ENCODE data around the gene F13B.

F13B gene

GRCh38 chr1:197063212-197063611, 3.8 kb downstream of the F13B start:
- H3K36me3 ChIP-seq (ENCODE audit: insufficient read depth, low read length): no peaks in the 10 kb centered on the region
- H3K79me2 ChIP-seq (ENCODE audit: insufficient read depth, low read length): no peaks in the 10 kb centered on the region
- H3K27me3 ChIP-seq (ENCODE audit: insufficient read depth, low read length, poor library complexity, severe bottlenecking): no peaks in the 10 kb centered on the region
- no peak overlapping the region for H3K4me2 ChIP-seq (ENCODE audit: low read depth, low read length, poor library complexity, severe bottlenecking)
- no peaks in the 10 kb centered on the region for H3F3A ChIP-seq (ENCODE audit: low read depth)
- H3K9ac ChIP-seq (ENCODE audit: low read depth, low read length, poor library complexity, severe bottlenecking): no peak overlapping the region
- H3K9me3 ChIP-seq (ENCODE audit: insufficient read depth, low read depth, low read length): no peaks in the 10 kb centered on the region
- H3K9me2 ChIP-seq (replicated peaks; ENCODE audit: low read depth, low read length): no peaks in the 10 kb centered on the region
- H3K4me1 ChIP-seq (ENCODE audit: insufficient read depth, low read length, poor library complexity, severe bottlenecking): no peaks in the 10 kb centered on the region
- no peaks in the 10 kb centered on the region for H4K20me1 ChIP-seq (ENCODE audit: insufficient read depth, low read length, poor library complexity, severe bottlenecking)
- no peak for TF ChIP-seq EZH2phosphoT487 (IDR thresholded peaks at IDR 0.05; ENCODE audit: borderline replicate concordance)
- TF ChIP-seq CTCF (conservative IDR thresholded peaks at IDR 0.05; ENCODE audit: low read length): no peak
- H3K4me3 ChIP-seq (ENCODE audit: low read length, poor library complexity, severe bottlenecking): no peak overlapping the region
- H2AFZ ChIP-seq (ENCODE audit: low read length): no peak overlapping the region

DNA sequence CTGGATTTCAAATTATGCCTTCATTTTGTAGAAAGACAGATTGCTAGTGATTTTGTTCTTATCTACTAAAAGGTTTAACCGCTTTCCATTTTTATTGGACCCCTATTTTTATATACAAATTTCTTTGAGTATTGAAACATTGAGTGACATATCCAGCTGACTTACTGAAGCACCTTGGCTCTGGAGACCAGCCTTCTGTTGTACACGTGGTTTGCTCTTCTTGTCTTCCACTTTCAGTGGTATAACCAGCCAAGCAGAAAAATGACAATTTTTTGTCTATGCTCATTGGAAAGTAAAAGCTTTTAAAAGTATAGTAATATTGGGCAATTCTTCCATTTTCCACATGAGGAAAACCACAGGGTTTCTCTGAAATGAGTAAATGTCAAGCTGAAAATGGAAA, 4.4 kb downstream of the F13B start:
- Histone ChIP-seq H3K4me2 (ENCODE audit: low read depth, low read length, poor library complexity, severe bottlenecking) (no peak overlapping the region), H3K9ac (ENCODE audit: low read depth, low read length, poor library complexity, severe bottlenecking) (no peak overlapping the region), H4K20me1 (ENCODE audit: insufficient read depth, low read length, poor library complexity, severe bottlenecking) (no peaks in the 10 kb centered on the region), H3K9me3 (ENCODE audit: insufficient read depth, low read depth, low read length) (no peaks in the 10 kb centered on the region), H2AFZ (ENCODE audit: low read length) (no peak overlapping the region), H3K9me2 (replicated peaks; ENCODE audit: low read depth, low read length) (no peaks in the 10 kb centered on the region), H3K27me3 (ENCODE audit: insufficient read depth, low read length, poor library complexity, severe bottlenecking) (no peaks in the 10 kb centered on the region), H3K4me1 (ENCODE audit: insufficient read depth, low read length, poor library complexity, severe bottlenecking) (no peaks in the 10 kb centered on the region), H3K36me3 (ENCODE audit: insufficient read depth, low read length) (no peaks in the 10 kb centered on the region), H3K4me3 (ENCODE audit: low read length, poor library complexity, severe bottlenecking) (no peak overlapping the region), H3F3A (ENCODE audit: low read depth) (no peaks in the 10 kb centered on the region), H3K79me2 (ENCODE audit: insufficient read depth, low read length) (no peaks in the 10 kb centered on the region)
- TF ChIP-seq EZH2phosphoT487 (IDR thresholded peaks at IDR 0.05; ENCODE audit: borderline replicate concordance): no peak
- no peak for TF ChIP-seq CTCF (conservative IDR thresholded peaks at IDR 0.05; ENCODE audit: low read length)

GRCh38 chr1:197049100-197049499, 18.0 kb downstream of the F13B start:
- H3K36me3 ChIP-seq (ENCODE audit: insufficient read depth, low read length): no peaks in the 10 kb centered on the region
- no peaks in the 10 kb centered on the region for H3K4me1 ChIP-seq (ENCODE audit: insufficient read depth, low read length, poor library complexity, severe bottlenecking)
- H3K79me2 ChIP-seq (ENCODE audit: insufficient read depth, low read length): no peaks in the 10 kb centered on the region
- TF ChIP-seq EZH2phosphoT487 (IDR thresholded peaks at IDR 0.05; ENCODE audit: borderline replicate concordance) (no peak), CTCF (conservative IDR thresholded peaks at IDR 0.05; ENCODE audit: low read length) (no peak)
- H3K4me3 ChIP-seq (ENCODE audit: low read length, poor library complexity, severe bottlenecking): no peak overlapping the region
- no peak overlapping the region for H3K4me2 ChIP-seq (ENCODE audit: low read depth, low read length, poor library complexity, severe bottlenecking)
- peaks cover 12% of the 10 kb centered on the region for H3K27me3 ChIP-seq (ENCODE audit: insufficient read depth, low read length, poor library complexity, severe bottlenecking)
- H3F3A ChIP-seq (ENCODE audit: low read depth): no peaks in the 10 kb centered on the region
- H3K9me3 ChIP-seq (ENCODE audit: insufficient read depth, low read depth, low read length): no peaks in the 10 kb centered on the region
- H3K9me2 ChIP-seq (replicated peaks; ENCODE audit: low read depth, low read length): no peaks in the 10 kb centered on the region
- H4K20me1 ChIP-seq (ENCODE audit: insufficient read depth, low read length, poor library complexity, severe bottlenecking): no peaks in the 10 kb centered on the region
- H2AFZ ChIP-seq (ENCODE audit: low read length): no peak overlapping the region
- no peak overlapping the region for H3K9ac ChIP-seq (ENCODE audit: low read depth, low read length, poor library complexity, severe bottlenecking)
